Measurements from ENCODE around the gene ALOXE3. TPM values are rescaled to one million over a fixed set of nuclear protein-coding genes. Genes with fewer than 3 reads are reported as not detected.
"Not testable (repeated sequence)": the region's sequence is repeated elsewhere in the genome, so short reads cannot be mapped to it uniquely, and the experiment has no call there.

ALOXE3 gene
- total and polyA plus RNA-seq, 7 donors, result 0.17 TPM; not detected in 6

DNA sequence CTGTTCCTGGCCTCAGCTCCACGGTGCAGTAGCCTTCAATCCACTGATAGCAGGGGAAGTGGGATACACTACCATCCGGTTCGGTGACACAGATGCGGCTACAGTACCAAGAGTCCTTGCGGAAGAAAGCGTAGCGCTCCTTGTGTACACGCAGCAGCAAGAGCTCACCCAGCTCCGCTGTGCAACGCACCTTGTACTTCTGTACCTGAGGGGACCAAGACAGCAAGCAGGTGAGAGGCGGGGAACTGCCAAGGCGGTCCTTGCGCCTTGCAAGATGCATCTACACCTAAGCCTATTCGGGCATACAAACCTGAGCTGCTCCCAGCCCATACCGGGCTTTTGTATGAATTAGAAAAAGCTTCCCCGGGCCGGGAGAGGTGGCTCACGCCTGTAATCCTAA lies 1.5 kb downstream of the ALOXE3 start:
- Histone ChIP-seq H3K9me3 (no peaks in the 10 kb centered on the region), H3K36me3 (no peaks in the 10 kb centered on the region), H3K4me3 (no peak overlapping the region), H3K27ac (no peak overlapping the region), H3K27me3 (peaks cover 1 to 78% (median 70%) of the 10 kb centered on the region in 3 donors), H3K4me1 (peaks cover 0 to 35% (median 32%) of the 10 kb centered on the region in 4 donors)
- TF ChIP-seq POLR2AphosphoS5 (IDR thresholded peaks at IDR 0.05) (no peak), CTCF (IDR thresholded peaks at IDR 0.05) (no peak)
- intact Hi-C loops (cut with DNase I), result loop anchor here (5.0 kb wide), 3 partner anchors 34 to 181 kb away; partner anchors contain the start of gene SLC25A35
- no peak for DNase-seq
- 21 to 46% methylated on average over 18 of the region's 18 CpGs for WGBS, 2 donors

DNA sequence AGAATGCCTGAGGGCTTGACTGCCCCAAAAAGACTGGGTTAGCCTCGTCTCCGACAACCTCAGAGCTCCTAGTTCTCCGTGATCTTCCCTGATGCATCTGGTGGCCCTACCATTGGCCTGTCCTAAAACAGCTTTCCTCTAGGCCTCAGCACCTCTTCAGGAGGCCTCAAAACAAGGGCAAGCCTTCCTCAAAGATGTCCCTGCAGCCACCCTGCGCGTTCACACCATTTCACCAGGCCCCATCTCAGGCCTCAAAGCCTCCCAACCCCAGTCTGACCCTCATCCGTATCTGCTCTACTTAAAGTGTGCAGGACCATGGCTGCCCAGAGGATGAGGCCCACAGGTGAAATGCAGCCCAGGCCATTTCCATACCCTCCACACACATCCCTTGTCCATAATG lies 7.4 kb downstream of the ALOXE3 start:
- 92 to 95% methylated on average over 6 of the region's 6 CpGs for WGBS, 2 donors
- TF ChIP-seq CTCF (IDR thresholded peaks at IDR 0.05), result no peak
- no peak for TF ChIP-seq POLR2AphosphoS5 (IDR thresholded peaks at IDR 0.05)
- TF ChIP-seq POLR2A (IDR thresholded peaks at IDR 0.05), result no peak
- TF ChIP-seq EP300 (IDR thresholded peaks at IDR 0.05), result no peak
- Histone ChIP-seq H3K4me1 (peaks cover 0 to 10% (median 8%) of the 10 kb centered on the region in 4 donors), H3K4me3 (no peak overlapping the region), H3K36me3 (no peaks in the 10 kb centered on the region), H3K27me3 (peaks cover 16 to 80% (median 78%) of the 10 kb centered on the region in 3 donors), H3K27ac (no peak overlapping the region), H3K9me3 (no peaks in the 10 kb centered on the region)
- intact Hi-C loops (cut with DNase I), result loop anchor here (5.0 kb wide), 1 partner anchor 239 kb away; no protein-coding TSS in a partner anchor
- no peak for DNase-seq

DNA sequence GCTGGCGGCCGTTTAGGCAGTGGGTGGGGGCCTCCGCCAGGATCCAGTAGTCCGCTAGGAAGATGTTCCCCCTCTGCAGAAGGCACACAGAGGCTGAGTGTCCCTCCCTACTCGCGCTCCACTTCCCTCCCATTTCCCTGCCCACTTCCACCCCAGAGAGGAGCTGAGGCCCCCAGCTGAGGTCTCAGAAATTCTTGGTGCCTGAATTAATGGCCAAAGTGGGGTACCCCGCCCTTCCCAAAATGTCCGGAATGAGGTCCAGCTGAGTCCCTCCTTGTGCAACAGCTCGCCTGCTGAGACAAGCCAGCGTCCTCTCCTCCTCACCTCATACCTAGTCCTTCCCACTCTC lies 7.9 kb downstream of the ALOXE3 start:
- intact Hi-C loops (cut with DNase I), result loop anchor here (5.0 kb wide), 1 partner anchor 238 kb away; no protein-coding TSS in a partner anchor
- no peak for DNase-seq
- H3K27me3 ChIP-seq, result peaks cover 16 to 75% (median 74%) of the 10 kb centered on the region in 3 donors
- H3K36me3 ChIP-seq, result no peaks in the 10 kb centered on the region
- TF ChIP-seq EP300 (IDR thresholded peaks at IDR 0.05) (no peak), POLR2AphosphoS5 (IDR thresholded peaks at IDR 0.05) (no peak)
- H3K9me3 ChIP-seq, result no peaks in the 10 kb centered on the region
- H3K27ac ChIP-seq, result no peak overlapping the region
- H3K4me1 ChIP-seq, result peaks cover 0 to 10% (median 8%) of the 10 kb centered on the region in 4 donors
- WGBS, 2 donors, result 11 to 22% methylated on average over 10 of the region's 10 CpGs
- H3K4me3 ChIP-seq, result no peak overlapping the region

GRCh38 chr17:8109661-8110455 lies 8.5 kb downstream of the ALOXE3 start:
- no peaks in the 10 kb centered on the region for H3K9me3 ChIP-seq
- 4 to 15% methylated on average over 63 of the region's 63 CpGs for WGBS, 2 donors
- peaks cover 16 to 69% (median 68%) of the 10 kb centered on the region in 3 donors for H3K27me3 ChIP-seq
- DNase-seq, result no peak
- no peak overlapping the region for H3K27ac ChIP-seq
- H3K36me3 ChIP-seq, result no peaks in the 10 kb centered on the region
- H3K4me1 ChIP-seq, result peaks cover 0 to 10% (median 8%) of the 10 kb centered on the region in 4 donors
- H3K4me3 ChIP-seq, result peak overlapping the region in 2 of 4 donors; percentile 13 to 17
- intact Hi-C loops (cut with DNase I), result loop anchor here (5.0 kb wide), 1 partner anchor 238 kb away; no protein-coding TSS in a partner anchor
- TF ChIP-seq POLR2A (IDR thresholded peaks at IDR 0.05), result no peak
- TF ChIP-seq CTCF (IDR thresholded peaks at IDR 0.05), result peak; percentile 33 to 70 (median 61)

DNA sequence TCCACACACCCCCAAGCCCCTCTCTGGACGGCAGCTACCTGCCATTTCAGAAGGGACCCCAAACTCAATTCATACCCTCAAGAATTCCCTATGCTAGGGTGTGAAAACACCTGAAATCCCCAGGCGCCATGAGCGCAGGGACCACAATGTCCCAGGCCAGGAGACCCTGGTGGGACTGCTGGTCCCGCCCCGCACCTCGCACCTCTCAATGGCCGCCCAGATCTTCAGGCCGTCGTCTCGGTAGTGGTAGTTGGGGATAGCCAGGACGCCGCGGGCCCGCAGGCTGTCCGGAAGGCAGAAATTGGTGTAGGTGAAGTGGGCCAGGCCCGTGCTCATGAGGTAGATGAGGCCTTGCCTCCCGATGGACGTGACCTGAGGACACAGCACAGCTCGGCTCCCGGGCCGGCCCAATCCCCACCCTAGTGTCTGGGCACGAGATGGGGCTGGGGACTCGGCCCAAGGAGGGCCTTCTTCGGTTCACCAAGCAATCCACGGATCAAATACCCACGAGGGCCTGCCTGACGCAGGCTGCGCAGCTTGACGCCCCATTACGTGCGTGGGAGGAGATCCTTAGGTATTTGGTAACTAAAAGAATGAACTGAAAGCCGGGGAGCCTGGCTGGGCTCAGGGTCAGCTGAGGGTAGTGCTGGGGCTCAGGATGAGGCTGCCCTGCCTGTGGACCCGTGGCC lies 9.2 kb downstream of the ALOXE3 start:
- Histone ChIP-seq H3K4me1 (peaks cover 0 to 10% (median 8%) of the 10 kb centered on the region in 4 donors), H3K4me3 (no peak overlapping the region), H3K9me3 (no peaks in the 10 kb centered on the region), H3K27me3 (peaks cover 16 to 62% (median 61%) of the 10 kb centered on the region in 3 donors), H3K27ac (no peak overlapping the region), H3K36me3 (no peaks in the 10 kb centered on the region)
- no peak for DNase-seq
- TF ChIP-seq EP300 (IDR thresholded peaks at IDR 0.05) (no peak), POLR2AphosphoS5 (IDR thresholded peaks at IDR 0.05) (no peak), CTCF (IDR thresholded peaks at IDR 0.05) (no peak), POLR2A (IDR thresholded peaks at IDR 0.05) (no peak)
- intact Hi-C loops (cut with DNase I), result no loop called here
- WGBS, 2 donors, result 75 to 88% methylated on average over 33 of the region's 33 CpGs

DNA sequence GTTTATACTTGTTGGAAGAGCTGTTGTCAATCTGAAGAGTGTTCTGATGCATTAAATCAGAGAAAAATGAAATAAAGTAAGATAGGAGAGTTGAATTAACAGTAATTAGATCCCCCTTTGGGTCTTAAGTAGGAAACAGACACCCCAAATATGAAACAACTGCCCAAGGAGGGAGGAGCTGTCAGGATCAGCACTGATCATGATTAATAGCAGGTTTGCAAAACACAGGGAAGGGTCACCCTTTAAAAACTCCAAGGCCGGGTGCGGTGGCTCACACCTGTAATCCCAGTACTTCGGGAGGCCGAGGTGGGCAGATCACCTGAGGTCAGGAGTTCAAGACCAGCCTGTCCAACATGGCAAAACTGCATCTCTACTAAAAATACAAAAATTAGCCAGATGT lies 11.3 kb downstream of the ALOXE3 start:
- WGBS, 2 donors, result 68 to 89% methylated on average over 4 of the region's 4 CpGs
- H3K9me3 ChIP-seq; H3K36me3 ChIP-seq; intact Hi-C loops (cut with DNase I); H3K27ac ChIP-seq; DNase-seq; H3K4me3 ChIP-seq: not testable (repeated sequence)
- peaks cover 0 to 10% (median 8%) of the 10 kb centered on the region in 4 donors for H3K4me1 ChIP-seq
- peaks cover 16 to 41% (median 40%) of the 10 kb centered on the region in 3 donors for H3K27me3 ChIP-seq

Measured in sigmoid colon (tissue), 7 donors.